Femur (tissue), 1 donor: ENCODE data around the gene TMEM114.

ENCODE experiments used
- DNase-seq: peaks from one replicate; pipeline ENCODE4 v3.0.0-alpha.2; 2017

The TMEM114 gene

GRCh38 chr16:8547762-8548161 is 42.5 kb downstream of the TMEM114 start:
- DNase-seq: no peak

GRCh38 chr16:8544406-8544805 is 45.9 kb downstream of the TMEM114 start:
- DNase-seq: no peak

- no peak for DNase-seq
These were observed 47.1 kb downstream of the TMEM114 start for GRCh38 chr16:8543258-8543657.

GRCh38 chr16:8542393-8542792 is 47.9 kb downstream of the TMEM114 start:
- DNase-seq: no peak

GRCh38 chr16:8541868-8542267 is 48.4 kb downstream of the TMEM114 start:
- no peak for DNase-seq

GRCh38 chr16:8537691-8538342 is 52.5 kb downstream of the TMEM114 start:
- DNase-seq: no peak

- no peak for DNase-seq
These were observed 56.8 kb downstream of the TMEM114 start for GRCh38 chr16:8533509-8533908.

- DNase-seq: no peak
These were observed 59.4 kb downstream of the TMEM114 start for GRCh38 chr16:8530752-8531384.

- DNase-seq: no peak
These were observed 61.8 kb downstream of the TMEM114 start for GRCh38 chr16:8528471-8528870.

- no peak for DNase-seq
These were observed 66.4 kb downstream of the TMEM114 start for GRCh38 chr16:8523932-8524331.

- DNase-seq: no peak
These were observed 67.6 kb downstream of the TMEM114 start for GRCh38 chr16:8522757-8523156.

- no peak for DNase-seq
These were observed 70.7 kb downstream of the TMEM114 start for GRCh38 chr16:8519643-8520042.
